K562 (cell line): Measurements from ENCODE around the gene MED22. TPM values are rescaled to one million over a fixed set of nuclear protein-coding genes. Genes with fewer than 3 reads are reported as not detected.
A peak's percentile ranks its signal among the peaks of the same experiment; 100 is the strongest.

Experiments used
- COPS2 ChIP-seq: fragments of 450-650 bp; conservative IDR thresholded peaks from 2 replicates; pipeline ENCODE4 v1.6.1; 2016; ENCODE audit warnings: mild to moderate bottlenecking, moderate library complexity
- E2F4 ChIP-seq: sonication (generic); formaldehyde crosslinking; IDR thresholded peaks from 2 replicates; pipeline ENCODE4 v1.8.0; 2022; ENCODE audit warnings: mild to moderate bottlenecking, low read depth, missing genetic modification reagents
- E4F1 ChIP-seq: fragments of 250-450 bp; sonication (Bioruptor Pico); IDR thresholded peaks from 2 replicates; pipeline ENCODE4 v1.5.0; 2021; ENCODE audit warnings: mild to moderate bottlenecking, borderline replicate concordance
- ELF4 ChIP-seq: fragments of 450-650 bp; formaldehyde crosslinking; IDR thresholded peaks from 2 replicates; pipeline ENCODE4 v1.4.0; 2022; ENCODE audit warnings: missing genetic modification characterization
- KLF6 ChIP-seq: fragments of 250-450 bp; sonication (Bioruptor Pico); IDR thresholded peaks from 2 replicates; pipeline ENCODE4 v1.4.0; 2020; ENCODE audit warnings: mild to moderate bottlenecking, moderate library complexity, borderline replicate concordance
- NFIC ChIP-seq: fragments of 450-650 bp; IDR thresholded peaks from 2 replicates; pipeline ENCODE4 v1.6.1; 2017; ENCODE audit warnings: mild to moderate bottlenecking, inconsistent platforms
- NFXL1 ChIP-seq: fragments of 450-650 bp; formaldehyde crosslinking; IDR thresholded peaks from 2 replicates; pipeline ENCODE4 v1.4.0; 2021; ENCODE audit warnings: mild to moderate bottlenecking
- NONO ChIP-seq, 2 experiments: fragments of 200-400 bp in 1 of 2; fragments of 450-650 bp in 1 of 2; formaldehyde crosslinking in 1 of 2; IDR thresholded peaks; 2 replicates each; pipeline ENCODE4 v1.6.1; 2017; ENCODE audit warnings: low read depth in 2 of 2, mild to moderate bottlenecking in 2 of 2, moderate library complexity in 2 of 2, low read length in 1 of 2
- RBBP5 ChIP-seq: fragments of 200-600 bp; sonication (generic); IDR thresholded peaks from 2 replicates; pipeline ENCODE4 v1.6.1; 2012; ENCODE audit warnings: borderline replicate concordance, mild to moderate bottlenecking, low read length, control low read depth, inconsistent platforms; ENCODE audit not compliant: insufficient read depth, poor library complexity, severe bottlenecking
- SAP30 ChIP-seq: fragments of 200-600 bp; sonication (generic); IDR thresholded peaks from 2 replicates; pipeline ENCODE4 v1.6.1; 2012; ENCODE audit warnings: borderline replicate concordance, low read depth, mild to moderate bottlenecking, moderate library complexity, low read length, control low read depth, inconsistent platforms; ENCODE audit not compliant: insufficient read depth, poor library complexity, severe bottlenecking
- SP1 ChIP-seq: sonication (generic); formaldehyde crosslinking; IDR thresholded peaks from 2 replicates; pipeline ENCODE4 v1.8.1; 2022; ENCODE audit warnings: mild to moderate bottlenecking, missing genetic modification reagents
- ZKSCAN3 ChIP-seq: fragments of 250-450 bp; sonication (Bioruptor Pico); IDR thresholded peaks from 2 replicates; pipeline ENCODE4 v1.4.0; 2020
- ZNF277 ChIP-seq: fragments of 250-450 bp; sonication (Bioruptor Pico); IDR thresholded peaks from 2 replicates; pipeline ENCODE4 v1.8.0; 2022; ENCODE audit warnings: inconsistent platforms, mild to moderate bottlenecking, moderate library complexity, borderline replicate concordance
- ZNF280A ChIP-seq: fragments of 450-650 bp; IDR thresholded peaks from 2 replicates; pipeline ENCODE4 v1.6.1; 2018; ENCODE audit warnings: mild to moderate bottlenecking, low read depth; ENCODE audit not compliant: partially characterized antibody
- ZNF316 ChIP-seq: fragments of 450-650 bp; IDR thresholded peaks from 2 replicates; pipeline ENCODE4 v1.6.1; 2016
- ZNF780A ChIP-seq: fragments of 250-450 bp; sonication (Bioruptor Pico); IDR thresholded peaks from 2 replicates; pipeline ENCODE4 v1.5.0; 2021; ENCODE audit warnings: mild to moderate bottlenecking
- polyA plus RNA-seq, 8 experiments: library from polyadenylated mRNA; depleted of rRNA in 4 of 8; stranded (reverse) in 5 of 8; unstranded in 3 of 8; fragments of >200 nt; fragmentation: Nextera tagmentation in 2 of 8; fragmentation: Illumina TruSeq in 1 of 8; extraction: Ambion mirVana in 2 of 8; extraction: Trizol in 1 of 8; gene quantifications; 2 replicates each; pipeline versions ENCODE4 v1.2.1 to v1.2.3, GENCODE V29; 2011 to 2014; ENCODE audit warnings: inconsistent platforms in 1 of 8, missing spikeins in 1 of 8
- total RNA-seq, 7 experiments: library from RNA; depleted of rRNA in 6 of 7; stranded (reverse); fragments of >200 nt in 6 of 7; fragmentation: Illumina TruSeq in 2 of 7; extraction: Trizol in 2 of 7; gene quantifications; 2 replicates each; pipeline versions ENCODE4 v1.2.1 to v1.2.3, GENCODE V29; 2011 to 2021; ENCODE audit warnings: low replicate concordance in 1 of 7
- TF ChIP-seq, protein P1 (sequence below): sonication (generic); formaldehyde crosslinking; IDR thresholded peaks from 2 replicates; pipeline ENCODE4 v1.8.1; 2023; ENCODE audit warnings: mild to moderate bottlenecking, missing genetic modification reagents

The MED22 gene
- total and polyA plus RNA-seq, 9 of the 15 experiments (the other 6 are each of a cell fraction or from before 2014, with no cell fraction given): 0.73 to 35.6 (median 22.3) TPM

DNA sequence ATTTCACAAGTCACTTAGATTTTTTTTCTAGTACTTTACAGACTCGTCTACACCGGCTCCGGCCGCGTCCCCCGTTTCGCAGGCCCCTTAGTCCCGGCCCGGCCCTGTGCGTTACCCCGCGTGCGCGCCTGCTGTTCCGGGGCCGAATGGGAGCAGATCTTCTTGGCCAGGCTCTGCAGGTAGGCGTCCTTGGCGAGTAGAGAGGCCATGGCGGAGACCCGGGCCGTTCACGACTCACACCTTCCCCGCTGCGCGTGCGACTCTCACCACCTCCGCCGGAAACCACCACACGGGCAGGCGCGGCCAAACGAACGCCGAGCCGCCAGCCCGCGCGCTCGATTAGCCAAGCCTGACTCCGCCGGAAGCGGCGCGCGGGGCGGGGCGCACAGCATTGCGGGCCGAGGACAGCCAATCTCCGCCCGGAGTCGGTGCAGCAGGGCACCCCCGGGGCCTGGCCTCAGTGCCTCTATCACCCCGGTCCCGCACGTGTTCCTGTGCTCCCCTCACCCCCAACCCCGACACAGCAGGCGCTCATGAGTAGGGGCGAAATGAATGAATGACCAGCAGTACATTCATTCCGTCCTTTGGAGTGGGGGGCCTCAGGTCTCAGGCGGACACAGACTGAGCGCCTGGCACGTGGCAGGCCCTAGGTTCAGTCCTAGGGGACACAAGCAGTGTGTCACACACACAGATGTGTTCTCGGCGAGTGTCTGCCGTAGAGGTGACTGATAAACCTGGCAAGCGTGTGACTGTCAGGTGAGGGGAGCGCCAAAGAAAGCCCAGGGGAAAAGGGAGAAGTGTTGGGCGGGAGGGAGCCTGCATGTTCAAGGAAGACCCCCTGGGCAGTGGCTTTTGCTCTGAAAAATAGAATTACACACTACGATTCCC lies 11.8 kb downstream of the MED22 start, which contains the start of gene SURF6 (continued):
- TF ChIP-seq NONO (IDR thresholded peaks at IDR 0.05; ENCODE audit: low read depth in 2 of 2, low read length in 1 of 2) (peak in 1 of 2 experiments; percentile 89; a peak in 2 of 4 replicates), NFXL1 (no peak), RBBP5 (peak; percentile 93), SP1 (CRISPR knock-in tag) (peak; percentile 90), ELF4 (CRISPR knock-in tag) (peak; percentile 3; the same call in 1 of the 2 replicates), NFIC (0 out of 2 replicates have a peak, but pooled peaks have one; percentile 25), COPS2 (no peak), ZNF780A (CRISPR knock-in tag) (no peak), E2F4 (CRISPR knock-in tag) (peak; percentile 47; the same call in 1 of the 2 replicates), ZNF280A (no peak), ZNF277 (CRISPR knock-in tag) (no peak), ZKSCAN3 (CRISPR knock-in tag) (no peak), KLF6 (CRISPR knock-in tag) (no peak), SAP30 (peak; percentile 92), ZNF316 (no peak), E4F1 (peak; percentile 90)
- TF ChIP-seq, protein P1, sequence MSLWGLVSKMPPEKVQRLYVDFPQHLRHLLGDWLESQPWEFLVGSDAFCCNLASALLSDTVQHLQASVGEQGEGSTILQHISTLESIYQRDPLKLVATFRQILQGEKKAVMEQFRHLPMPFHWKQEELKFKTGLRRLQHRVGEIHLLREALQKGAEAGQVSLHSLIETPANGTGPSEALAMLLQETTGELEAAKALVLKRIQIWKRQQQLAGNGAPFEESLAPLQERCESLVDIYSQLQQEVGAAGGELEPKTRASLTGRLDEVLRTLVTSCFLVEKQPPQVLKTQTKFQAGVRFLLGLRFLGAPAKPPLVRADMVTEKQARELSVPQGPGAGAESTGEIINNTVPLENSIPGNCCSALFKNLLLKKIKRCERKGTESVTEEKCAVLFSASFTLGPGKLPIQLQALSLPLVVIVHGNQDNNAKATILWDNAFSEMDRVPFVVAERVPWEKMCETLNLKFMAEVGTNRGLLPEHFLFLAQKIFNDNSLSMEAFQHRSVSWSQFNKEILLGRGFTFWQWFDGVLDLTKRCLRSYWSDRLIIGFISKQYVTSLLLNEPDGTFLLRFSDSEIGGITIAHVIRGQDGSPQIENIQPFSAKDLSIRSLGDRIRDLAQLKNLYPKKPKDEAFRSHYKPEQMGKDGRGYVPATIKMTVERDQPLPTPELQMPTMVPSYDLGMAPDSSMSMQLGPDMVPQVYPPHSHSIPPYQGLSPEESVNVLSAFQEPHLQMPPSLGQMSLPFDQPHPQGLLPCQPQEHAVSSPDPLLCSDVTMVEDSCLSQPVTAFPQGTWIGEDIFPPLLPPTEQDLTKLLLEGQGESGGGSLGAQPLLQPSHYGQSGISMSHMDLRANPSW (CRISPR knock-in tag): no peak
